GM19372 (cell line): ENCODE data around the gene ZNF441.
"Not testable (repeated sequence)": the region's sequence is repeated elsewhere in the genome, so short reads cannot be mapped to it uniquely, and the experiment has no call there.

ENCODE experiments used
- ATAC-seq: cut with Tn5 transposase; IDR thresholded peaks from one replicate; pipeline ENCODE4 v1.9.1; 2021; ENCODE audit warnings: mild to moderate bottlenecking, low read depth, moderate library complexity; ENCODE audit not compliant: unreplicated experiment

Gene ZNF441

DNA sequence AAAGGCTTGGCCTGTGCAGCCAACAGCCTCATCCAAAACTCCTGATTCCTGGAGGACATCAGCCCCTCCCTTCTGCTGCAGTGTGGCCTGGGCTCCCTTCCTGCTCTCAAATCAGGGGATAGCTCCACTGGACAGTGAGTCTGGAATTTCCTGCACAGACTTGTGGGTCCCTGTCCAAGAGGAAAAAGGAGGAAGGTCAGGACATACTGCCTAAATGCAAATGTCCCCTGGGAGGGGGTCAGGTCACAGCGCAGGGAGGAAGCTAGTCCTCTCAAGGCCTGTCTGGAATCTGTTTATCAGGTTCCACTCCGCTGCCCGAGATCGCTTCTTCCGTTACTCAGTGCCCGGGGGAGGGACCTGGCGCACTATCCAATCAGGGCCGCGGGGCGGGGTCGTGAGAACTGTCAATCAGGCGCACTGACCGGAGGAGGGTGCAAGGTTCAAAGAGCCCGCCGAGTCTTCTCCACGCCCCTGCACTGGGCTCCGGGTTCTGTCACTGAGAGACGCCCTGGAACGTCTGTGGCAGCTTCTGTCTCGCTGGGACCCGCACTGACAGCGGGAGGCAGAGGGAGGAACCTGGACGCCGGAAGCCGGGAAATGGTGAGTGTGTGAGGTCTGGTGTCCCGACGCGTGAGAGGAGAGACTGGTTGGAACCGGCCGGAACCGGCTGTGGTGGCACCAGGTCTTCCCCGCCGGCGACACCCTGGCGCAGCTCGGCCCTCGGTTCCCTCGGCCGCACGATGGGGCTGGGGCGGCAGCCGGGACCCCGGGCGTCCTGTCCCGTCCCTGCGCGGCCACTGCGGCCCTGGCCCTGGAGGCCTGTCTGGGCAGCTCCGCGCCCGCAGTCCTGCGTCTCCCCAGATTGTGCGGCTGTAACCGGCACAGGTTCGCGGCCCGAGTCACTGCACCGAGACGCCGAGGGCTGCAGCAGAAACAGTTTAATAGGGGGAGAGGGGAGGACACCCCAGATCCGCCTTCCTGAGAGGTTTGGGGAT, at the start of gene ZNF441:
TSS of gene ZNF441 (plus strand) at position 404 of the 995 bp plus-strand sequence. CDS start at position 598, 194 bp downstream.
- peak; percentile 94 for ATAC-seq

DNA sequence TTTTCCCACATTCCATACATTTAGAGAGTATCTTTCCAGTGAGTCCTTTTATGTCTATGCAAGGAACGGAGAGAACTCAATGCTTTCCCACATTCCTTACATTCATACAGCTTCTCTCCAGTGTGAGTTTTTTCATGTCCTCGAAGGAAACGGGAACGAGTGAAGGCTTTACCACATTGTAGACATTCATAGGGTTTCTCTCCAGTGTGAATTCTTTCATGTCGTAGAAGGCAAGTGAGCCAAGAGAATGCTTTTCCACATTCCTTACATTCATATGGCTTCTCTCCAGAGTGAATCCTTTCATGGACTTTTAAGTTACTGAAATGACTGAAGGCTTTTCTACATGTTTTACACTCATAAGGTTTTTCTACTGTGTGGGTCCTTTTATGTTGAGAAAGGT, 45.1 kb upstream of the ZNF441 start:
- no peak for ATAC-seq

DNA sequence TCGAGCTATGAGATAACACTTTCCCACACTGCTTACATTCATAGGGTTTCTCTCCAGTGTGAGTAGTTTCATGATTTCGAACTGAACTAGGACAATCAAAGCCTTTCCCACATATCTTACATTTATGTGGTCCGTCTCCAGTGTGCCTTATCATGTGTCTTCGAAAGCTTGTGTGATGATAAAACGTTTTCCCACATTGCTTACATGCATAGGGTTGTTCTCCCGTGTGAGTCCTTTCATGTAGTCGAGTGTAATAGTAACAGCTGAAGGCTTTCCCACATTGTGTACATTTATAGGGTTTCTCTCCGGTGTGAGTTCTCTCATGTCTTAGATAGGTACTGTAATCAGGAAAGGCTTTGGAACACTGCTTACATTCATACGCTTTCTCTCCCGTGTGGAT, 44.4 kb upstream of the ZNF441 start:
- no peak for ATAC-seq

- ATAC-seq: no peak
Measured at GRCh38 chr19:11729586-11729985, 37.2 kb upstream of the ZNF441 start.

- no peak for ATAC-seq
Measured at GRCh38 chr19:11735375-11735774, 31.4 kb upstream of the ZNF441 start.

GRCh38 chr19:11736696-11737095, 30.1 kb upstream of the ZNF441 start:
- ATAC-seq: no peak

DNA sequence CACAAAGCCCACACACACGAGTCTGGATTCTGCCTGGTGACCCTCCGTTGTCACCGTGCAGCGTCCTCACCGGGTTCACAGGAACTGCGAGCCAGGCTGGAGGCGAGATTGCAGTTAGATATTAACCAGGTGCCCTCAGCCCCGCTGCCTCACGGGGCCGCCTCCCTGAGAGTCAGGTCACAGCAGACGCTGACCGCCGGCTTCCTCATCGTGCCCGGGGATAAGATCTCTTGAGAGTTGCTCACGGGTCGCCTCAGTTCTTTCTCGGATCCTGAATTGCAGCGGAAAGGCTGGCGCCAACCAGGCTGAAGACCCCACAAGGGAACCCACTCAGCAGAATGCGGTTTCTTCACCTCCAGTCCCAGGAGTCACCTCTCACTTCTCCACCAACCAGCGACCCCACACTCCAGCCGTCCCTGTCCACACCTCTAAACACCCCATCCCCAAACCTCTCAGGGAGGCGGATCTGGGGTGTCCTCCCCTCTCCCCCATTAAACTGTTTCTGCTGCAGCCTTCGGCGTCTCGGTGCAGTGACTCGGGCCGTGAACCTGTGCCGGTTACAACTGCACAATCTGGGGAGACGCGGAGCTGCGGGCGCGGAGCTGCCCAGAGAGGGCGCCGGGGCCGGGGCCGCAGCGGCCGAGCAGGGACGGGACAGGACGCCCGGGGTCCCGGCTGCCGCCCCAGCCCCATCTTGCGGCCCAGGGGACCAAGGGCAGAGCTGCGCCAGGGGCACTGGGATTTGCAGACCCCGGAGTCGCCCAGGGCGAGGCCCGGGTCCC, 28.6 kb upstream of the ZNF441 start:
- ATAC-seq: peak; percentile 37

- ATAC-seq: peak; percentile 89
Measured at GRCh38 chr19:11738746-11739620, 27.8 kb upstream of the ZNF441 start, which contains the start of gene ZNF823. Gene ZNF823 (minus strand): TSS chr19:11738946. CDS start chr19:11738819, 127 bp downstream.

GRCh38 chr19:11745869-11746268, 20.9 kb upstream of the ZNF441 start:
- no peak for ATAC-seq

GRCh38 chr19:11747277-11747676, 19.5 kb upstream of the ZNF441 start:
- ATAC-seq: no peak

DNA sequence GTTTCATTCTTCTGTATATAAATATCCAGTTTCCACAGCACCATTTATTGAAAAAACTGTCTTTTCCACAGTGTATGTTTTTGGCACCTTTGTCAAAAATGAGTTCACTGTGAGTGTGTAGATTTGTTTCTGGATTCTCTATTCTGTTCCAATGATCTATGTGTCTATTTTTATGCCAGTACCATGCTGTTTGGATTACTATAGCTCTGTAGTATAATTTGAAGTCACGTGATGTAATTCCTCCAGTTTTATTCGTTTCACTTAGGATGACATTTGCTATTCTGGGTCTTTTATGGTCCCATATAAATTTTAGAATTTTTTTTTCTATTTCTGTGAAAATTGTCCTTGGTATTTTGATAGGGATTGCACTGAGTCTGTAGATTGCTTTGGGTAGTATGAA, 17.0 kb upstream of the ZNF441 start:
- no peak for ATAC-seq

DNA sequence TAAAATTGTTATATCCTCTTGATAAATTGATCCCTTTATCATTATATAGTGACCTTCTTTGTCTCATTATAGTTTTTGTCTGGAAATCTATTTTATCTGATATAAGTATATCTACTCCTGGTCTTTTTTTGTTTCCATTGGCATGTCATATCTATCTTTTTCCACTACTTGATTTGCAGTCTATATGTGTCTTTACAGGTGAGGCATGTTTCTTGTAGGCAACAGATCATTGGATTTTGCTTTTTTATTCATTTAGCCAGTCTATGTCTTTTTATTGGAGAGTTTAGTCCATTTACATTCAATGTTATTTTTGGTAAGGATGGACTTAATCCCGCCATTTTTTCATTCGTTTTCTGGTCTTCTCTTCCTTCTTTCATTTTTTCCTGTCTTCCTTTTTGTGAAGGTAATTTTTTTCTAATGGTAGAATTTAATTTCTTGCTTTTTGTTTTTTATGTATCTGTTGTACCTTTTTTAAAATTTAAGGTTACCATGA, 14.5 kb upstream of the ZNF441 start:
- no peak for ATAC-seq

GRCh38 chr19:11754663-11755062, 12.1 kb upstream of the ZNF441 start:
- no peak for ATAC-seq

GRCh38 chr19:11756965-11757364, 9.8 kb upstream of the ZNF441 start:
- ATAC-seq: no peak

DNA sequence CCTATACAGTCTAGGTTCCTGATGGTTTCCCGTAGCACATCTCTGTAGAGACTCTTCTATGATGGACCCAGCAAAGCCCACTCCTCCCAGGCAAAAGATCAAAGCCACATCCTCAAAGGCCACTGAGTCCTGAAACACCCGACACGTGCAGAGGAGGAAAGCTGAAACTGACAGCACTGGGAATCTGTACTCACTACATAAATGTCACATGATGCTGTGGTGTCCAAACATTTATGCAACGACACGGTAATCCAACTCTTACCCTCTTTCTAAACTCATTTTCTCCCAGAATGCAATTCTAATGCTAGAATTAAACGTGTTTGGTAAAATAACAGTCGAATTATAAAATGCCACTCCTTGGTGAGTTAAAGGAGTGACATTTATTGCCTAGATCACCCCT, 7.0 kb upstream of the ZNF441 start:
- ATAC-seq: no peak

DNA sequence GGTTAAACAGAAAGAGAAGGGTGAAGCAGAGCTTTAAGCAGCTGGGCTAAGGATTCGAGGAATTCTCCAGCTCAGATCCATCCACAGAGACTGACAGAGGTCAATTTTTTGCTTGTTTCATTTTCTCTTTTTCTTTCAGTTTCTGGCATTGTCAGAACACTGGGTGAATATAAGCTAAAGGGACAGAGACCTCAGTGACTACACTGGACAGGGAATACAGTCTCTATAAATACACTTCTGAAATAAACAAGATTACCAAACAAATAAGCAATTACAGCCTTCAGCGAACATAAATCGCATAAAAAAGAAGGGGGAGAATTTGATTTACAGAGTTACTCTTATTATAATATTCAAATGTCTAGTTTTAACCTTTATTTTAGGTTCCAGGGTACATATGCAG, 3.7 kb upstream of the ZNF441 start:
- ATAC-seq: no peak

- ATAC-seq: no peak
Measured at GRCh38 chr19:11763611-11764010, 3.2 kb upstream of the ZNF441 start.

GRCh38 chr19:11767633-11768133, 883 bp downstream of the ZNF441 start:
- ATAC-seq: peak; percentile 22

DNA sequence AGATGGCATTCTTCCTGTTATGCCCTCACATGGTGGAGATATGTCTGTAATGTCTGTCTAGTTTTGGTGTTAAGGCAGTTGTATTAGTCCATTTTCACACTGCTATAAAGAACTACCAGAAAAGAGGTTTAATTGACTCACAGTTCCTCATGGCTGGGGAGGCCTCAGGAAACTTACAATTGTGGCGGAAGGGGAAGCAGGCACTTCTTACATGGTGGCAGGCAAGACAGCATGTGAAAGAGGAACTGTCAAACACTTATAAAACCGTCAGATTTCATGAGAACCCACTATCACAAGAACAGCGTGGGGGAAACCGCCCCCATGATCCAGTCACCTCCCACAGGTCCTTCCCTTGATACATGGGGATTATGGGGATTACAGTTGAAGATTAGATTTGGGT, 3.2 kb downstream of the ZNF441 start:
- ATAC-seq: no peak

GRCh38 chr19:11771520-11771919, 4.7 kb downstream of the ZNF441 start:
- not testable (repeated sequence) for ATAC-seq
